H4 (cell line): ENCODE measurements around the gene GRIA4. TPM values are rescaled to one million over a fixed set of nuclear protein-coding genes. Genes with fewer than 3 reads are reported as not detected.
"Not testable (repeated sequence)": the region's sequence is repeated elsewhere in the genome, so short reads cannot be mapped to it uniquely, and the experiment has no call there.

Experiments
- DNase-seq: peaks from one replicate; pipeline ENCODE4 v3.0.0-alpha.2; 2015; ENCODE audit warnings: low spot score
- total RNA-seq: library from RNA; depleted of rRNA; stranded (reverse); fragments of >200 nt; shearing (Covaris generic); gene quantifications from 2 replicates; pipeline ENCODE4 v1.2.3, GENCODE V29; 2014

Gene GRIA4
- total RNA-seq, 1 experiment from 2014 or later: 1.0 TPM

DNA sequence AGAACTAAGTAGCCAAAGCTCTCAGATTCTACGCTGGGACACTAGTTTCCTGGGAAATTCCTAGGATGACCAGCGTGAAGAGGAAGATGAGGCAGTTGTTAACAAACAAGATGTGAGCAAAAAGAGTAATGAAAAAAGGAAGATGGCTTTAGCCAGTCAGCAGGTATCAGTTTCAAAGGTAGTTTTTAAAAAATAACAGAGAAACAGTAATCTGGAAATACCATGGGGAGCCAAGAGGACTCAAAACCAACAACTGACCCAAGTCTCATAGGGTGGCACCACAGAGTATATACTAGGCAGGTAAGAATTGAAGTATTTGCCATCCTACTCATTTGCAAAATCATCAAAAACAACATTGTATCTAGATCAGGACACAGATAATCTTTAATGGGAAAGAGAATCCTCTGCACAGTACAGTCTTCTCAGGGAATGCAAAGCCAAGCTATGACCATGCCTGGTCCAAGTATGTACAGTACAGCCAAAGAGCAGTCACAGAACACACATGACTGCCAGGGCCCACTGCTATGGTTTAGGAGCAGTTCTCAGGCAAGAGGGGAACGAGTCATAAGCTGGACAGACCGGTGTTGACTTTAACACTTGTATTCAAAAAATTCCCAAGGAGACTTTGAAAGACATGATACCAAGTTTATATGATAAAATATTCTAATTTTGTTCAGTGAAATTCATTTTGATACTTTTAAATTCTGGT lies 391.6 kb downstream of the GRIA4 start:
- no peak for DNase-seq

DNA sequence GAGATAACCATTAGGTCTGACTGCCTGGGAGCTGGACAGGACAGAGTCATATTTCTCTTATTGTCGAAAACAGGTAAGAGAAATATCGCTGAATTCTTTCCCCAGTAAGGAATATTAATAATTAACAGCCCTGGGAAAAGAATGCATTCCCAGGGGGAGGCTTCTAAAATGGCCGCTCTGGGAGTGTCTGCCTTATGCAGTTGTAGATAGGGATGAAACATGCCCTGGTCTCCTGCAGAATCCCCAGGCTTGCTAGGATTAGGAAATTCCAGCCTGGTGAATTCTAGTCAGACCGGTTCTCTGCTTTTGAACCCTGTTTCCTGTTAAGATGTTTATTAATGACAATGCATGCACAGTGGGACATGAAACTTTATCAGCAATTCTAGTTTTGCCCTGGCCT lies 393.2 kb downstream of the GRIA4 start:
- not testable (repeated sequence) for DNase-seq

DNA sequence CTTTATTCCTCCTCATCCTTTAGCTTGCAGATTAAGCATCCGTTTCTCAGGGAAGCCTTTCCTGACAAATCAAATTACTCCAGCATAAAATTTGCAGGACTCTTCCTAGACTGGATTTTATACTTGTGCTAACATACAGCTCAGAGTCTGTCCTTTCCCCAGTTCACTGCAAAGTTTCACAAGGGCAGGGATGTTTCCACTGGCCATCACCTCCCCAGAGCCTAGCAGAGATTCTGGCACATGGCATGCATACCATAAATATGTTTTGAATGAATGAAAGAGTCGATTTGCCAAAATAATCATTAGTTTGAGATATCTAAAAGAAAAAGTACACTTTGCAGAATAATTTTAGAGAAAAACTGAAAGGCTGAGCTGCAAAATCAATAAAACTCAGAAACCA lies 401.6 kb downstream of the GRIA4 start:
- DNase-seq: no peak

DNA sequence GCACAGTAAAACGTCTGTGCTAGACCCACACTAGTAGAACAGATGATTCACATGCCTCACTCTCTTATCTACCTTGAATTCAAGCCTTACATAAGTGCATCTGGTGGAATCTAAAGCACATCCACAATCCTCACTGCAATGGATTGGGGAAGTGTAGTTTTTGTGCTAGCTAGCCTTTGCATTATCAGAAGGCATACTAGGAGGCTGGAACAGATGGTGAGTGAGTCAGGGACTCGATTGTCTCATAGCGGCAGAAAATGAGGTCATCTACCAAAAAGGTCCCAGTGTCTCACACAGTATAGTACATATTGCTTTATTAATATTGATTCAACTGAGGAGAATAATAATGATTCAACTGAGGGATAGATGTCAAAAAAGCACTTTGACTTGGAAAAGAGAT lies 402.9 kb downstream of the GRIA4 start:
- DNase-seq: no peak

GRCh38 chr11:106014035-106014434 lies 404.2 kb downstream of the GRIA4 start:
- DNase-seq: no peak

DNA sequence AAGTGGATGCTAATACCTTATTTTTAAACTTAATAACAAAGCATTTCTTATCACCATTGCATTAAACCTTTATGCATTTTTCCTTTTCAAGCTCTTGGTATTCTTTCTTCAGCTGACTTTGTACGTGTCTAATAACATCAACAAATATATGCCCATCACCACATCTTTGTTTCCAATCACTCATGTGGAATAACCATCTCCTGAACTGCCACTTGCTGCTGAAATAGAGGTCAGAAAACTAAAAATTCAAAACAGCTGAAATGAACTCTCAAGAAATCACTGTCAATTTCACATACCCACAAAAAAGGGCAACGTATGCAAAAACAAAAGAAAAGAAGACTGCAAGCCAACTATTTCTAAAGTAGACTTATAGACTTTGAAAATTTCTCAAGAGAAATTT lies 404.7 kb downstream of the GRIA4 start:
- no peak for DNase-seq

- no peak for DNase-seq
Measured at GRCh38 chr11:106015066-106015465, 405.2 kb downstream of the GRIA4 start.

GRCh38 chr11:106017093-106017492 lies 407.2 kb downstream of the GRIA4 start:
- DNase-seq: no peak

GRCh38 chr11:106021181-106021966 lies 411.5 kb downstream of the GRIA4 start:
- no peak for DNase-seq

DNA sequence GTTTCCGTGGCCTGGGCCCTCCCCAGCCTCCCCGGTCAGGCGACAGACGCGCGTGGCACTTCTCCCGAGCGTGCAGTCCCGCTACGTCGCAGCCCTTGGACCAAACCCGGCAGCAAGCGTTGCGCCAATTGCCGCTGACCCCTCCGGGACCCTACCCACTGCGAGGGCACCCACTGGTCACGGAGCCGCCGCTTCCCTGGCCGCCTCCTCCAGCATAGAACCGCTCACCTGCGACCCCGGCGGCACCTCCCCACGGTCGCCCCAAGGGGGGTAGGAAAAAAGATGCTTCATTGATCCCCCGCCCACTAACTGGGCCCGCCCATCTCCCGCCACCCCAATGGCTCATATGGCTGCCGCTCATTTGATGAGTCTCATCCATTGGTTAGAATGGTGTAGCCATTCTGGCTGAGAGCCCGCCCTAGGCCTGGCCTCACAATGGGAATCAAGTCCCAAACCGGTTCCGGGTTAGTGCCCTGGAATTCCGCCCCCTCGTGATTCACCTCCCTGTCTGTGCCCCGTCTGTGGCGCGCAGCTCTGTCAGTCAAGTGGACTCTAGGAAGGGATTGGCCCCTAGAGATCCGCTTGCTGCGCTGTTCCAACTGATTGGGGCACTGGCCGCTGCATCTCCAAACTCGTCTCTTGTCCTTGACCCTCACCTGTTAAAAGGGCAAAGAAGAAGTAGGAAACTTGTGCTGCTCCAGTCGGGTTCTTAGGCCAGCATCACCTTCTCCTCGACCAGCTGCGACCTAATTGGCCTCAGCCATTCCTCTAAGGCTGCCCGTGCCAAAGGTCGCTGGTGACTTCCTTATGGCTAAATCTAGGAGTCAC lies 412.3 kb downstream of the GRIA4 start, which contains the start of gene MSANTD4:
TSS of gene MSANTD4 (minus strand) at position 274 of the 828 bp plus-strand sequence. CDS start 11,323 bp downstream, outside the sequence.
- peak; percentile 99 for DNase-seq

GRCh38 chr11:106022795-106023275 lies 413.0 kb downstream of the GRIA4 start:
- no peak for DNase-seq

- no peak for DNase-seq
Measured at GRCh38 chr11:106030609-106031008, 420.7 kb downstream of the GRIA4 start.

DNA sequence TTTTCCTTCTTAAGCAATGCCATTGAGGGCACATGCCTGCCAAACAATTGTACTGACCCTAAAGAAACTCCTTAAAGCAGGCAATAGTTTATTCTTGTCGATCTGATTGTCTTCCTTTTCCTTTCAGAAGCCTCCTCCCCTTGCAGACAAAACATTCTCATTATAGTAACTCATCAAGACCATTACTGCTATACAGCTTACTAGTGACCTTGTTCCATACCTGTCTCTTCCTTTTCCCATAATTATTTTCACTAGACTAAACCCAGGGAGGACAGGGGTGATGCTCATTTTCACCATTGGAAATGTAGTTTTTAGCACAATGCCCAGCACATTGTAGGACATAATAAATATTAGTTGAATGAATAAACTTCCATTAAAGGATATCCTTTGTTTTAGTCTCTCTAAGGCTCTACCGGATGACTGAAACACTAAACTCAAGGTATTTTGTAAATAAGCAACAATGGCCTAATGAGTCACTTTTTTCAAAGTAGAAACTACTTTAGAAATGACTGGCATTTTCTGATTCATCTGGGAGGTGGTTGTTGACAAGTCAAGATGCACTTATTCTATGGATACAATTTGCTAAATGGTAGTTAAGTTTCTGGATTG lies 421.4 kb downstream of the GRIA4 start:
- DNase-seq: peak; percentile 13
